Hematopoietic multipotent progenitor cell treated with erythropoietin and hydrocortisone succinate and interleukin-3 and kit ligand, for 15 days (in vitro differentiated cells): ENCODE data around the gene CSNK2B.

Experiments
- DNase-seq: peaks from one replicate; pipeline ENCODE4 v3.0.0-alpha.2; 2015; ENCODE audit warnings: low spot score

Gene CSNK2B

DNA sequence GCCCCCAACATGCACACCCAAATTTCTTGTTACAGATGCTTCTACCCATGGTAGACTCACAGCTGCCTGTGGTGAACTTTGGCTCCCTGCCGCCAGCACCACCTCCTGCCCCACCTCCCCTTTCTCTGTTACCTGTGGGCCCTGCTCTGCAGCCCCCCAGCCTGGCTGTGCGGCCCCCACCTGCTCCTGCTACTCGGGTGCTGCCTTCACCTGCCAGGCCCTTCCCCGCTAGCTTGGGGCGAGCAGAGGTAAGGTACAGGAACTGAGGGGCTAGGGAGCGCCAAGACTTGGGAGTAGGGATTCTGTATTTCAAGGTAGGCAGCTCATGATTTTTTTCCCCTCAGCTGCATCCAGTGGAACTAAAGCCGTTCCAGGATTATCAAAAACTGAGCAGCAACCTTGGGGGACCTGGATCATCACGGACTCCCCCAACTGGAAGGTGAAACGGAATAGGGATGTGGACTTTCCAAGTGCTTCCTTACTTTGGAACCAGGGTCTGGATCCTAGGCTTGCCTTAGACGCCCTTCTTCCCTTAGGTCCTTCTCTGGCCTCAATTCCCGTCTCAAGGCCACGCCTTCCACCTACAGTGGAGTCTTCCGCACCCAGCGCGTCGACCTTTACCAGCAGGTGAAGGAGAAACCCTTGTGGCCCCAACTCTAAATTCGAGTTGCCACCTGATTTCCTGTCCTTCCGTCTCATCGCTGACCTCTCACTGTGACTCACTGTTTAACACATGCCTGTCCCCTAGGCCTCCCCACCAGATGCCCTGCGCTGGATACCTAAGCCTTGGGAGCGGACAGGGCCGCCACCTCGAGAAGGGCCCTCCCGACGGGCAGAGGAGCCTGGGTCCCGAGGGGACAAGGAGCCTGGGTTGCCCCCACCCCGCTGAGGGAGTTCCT lies 28.9 kb upstream of the CSNK2B start:
- no peak for DNase-seq

DNA sequence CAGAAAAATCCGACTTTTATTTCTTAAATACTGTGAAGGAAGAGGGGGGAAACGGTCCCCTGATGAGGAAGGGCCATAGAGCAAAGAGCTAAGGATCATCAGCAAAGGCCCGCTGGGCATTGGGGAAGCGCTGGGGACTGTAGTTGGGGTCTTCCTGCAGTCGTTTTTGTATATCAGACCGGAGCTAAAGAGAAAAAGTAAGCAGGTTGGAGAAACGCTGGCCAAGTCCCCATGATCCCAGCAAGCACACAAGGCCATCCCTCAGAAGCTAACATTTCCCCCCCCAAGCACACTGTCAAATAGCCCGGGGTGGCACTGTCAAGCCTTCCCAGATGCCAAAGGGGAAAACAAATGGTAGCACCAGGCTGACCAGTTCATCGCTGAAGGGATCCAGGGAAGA lies 26.8 kb upstream of the CSNK2B start:
- no peak for DNase-seq

DNA sequence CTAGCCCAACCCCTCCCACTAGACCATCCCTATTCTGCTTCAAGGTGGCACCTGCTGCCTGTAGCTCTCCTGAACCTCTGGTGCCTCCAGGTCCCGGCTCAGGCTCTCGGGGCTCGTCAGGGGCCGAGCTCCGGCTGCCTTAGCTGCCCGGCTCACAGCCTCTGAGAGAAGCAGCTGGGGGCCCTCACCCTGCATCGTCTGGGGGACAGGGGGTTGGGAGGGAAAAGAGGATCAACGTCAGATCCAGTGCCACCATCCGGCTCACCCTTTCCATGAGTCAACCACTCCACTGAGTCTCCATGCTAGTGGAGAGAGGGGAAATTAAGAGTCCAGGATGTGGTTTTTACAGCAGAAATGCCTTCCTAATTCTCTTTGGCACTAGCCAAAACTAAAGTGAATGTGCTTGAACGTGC lies 26.4 kb upstream of the CSNK2B start:
- DNase-seq = no peak

DNA sequence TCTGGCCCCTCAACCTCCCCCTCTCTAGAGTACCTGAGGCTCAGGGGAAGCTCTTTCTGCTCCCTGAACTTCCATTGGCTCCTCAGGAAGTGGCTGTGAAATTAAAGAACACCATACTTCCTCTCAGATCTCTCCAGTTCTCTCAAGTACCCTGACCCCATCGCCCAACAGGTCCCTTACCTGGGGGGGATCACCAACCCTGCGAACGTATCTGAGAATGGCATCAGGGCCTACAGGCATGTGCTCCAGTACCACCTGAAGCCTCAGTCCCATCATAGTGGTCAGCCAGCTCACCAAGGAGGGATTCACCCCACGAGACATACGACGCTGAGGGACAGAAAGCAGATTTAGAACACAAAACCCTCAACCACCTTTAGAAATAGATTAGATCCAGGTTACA lies 25.3 kb upstream of the CSNK2B start:
- no peak for DNase-seq

DNA sequence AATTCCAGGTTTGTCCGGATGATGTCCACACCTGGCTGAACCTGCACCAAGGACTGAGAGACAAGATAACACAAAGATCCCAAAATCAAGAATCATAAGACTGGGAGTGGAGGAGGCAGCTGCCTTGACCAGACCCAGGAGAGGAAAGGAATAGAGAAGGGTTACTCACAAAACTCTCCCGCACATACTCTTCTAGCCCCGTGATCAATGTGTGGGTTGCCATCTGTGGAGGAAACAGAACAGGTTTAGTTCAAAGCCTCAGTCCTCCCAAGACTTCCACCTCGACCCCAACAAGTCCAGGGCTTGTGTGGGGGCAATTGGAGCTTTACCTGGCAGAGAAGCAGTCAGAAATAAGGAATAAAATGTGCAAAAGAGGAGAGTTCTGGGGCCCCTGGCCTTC lies 24.5 kb upstream of the CSNK2B start:
- DNase-seq = no peak

DNA sequence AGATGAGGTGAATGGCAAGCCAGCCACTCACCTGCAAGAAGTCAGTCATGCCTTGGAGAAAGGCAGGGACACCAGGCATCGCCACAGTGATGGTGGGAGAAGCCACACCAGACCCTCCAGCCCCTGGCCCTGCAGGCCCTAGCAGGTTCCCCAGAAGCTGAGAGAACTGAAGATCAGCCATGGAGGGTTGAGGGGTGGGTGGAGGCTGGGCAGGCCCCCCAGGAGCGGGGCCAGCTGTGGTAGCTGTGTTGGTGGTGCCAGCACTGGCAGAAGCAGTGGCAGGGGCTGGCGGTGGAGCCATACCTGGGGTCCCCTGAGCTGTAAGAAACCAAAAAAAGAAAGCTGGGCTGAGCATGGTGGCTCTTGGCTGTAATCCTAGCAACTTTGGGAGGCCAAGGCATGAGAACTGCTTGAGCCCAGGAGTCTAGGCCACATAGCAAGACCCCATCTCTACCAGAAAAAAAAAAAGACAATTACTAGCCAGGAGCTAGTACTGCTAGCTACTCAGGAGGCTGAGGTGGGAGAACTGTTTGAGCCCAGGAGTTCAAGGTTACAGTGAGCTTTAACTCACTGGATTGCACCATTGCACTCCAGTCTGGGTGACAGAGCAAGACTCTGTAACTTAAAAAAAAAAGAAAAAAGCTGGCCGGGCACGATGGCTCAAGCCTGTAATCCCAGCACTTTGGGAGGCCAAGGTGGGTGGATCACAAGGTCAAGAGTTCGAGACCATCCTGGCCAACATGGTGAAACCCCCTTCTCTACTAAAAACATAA lies 22.9 kb upstream of the CSNK2B start:
- DNase-seq = no peak

DNA sequence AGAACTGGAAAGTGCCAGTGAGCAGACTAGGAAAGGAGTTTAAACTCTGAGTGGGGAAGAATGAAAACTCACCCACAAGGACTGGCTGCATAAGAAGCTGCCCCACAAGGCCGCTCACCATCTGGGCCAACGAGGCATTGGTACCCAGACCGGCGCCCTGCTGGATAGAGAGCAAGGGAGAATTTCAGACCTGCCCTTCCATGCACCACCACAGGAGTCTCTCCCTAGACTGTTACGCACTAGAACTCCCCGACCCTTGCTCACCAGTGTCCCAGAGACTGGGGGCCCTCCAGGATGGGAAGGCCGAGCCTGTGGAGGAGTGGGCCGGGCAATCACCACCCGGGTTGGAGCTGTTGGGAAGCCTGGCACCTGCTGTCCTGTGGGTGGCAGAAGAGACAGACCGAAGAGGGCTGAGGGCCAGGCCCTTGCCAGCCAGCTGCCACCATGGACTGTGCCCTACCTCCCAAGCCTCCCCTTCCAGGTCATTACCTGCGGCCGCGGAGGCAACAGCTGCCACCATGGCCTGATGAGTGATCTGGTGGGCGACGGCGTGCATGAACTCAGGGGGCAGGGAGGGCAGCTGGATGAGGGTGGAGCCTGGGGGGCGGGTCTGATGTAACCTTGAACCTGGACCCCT lies 21.9 kb upstream of the CSNK2B start:
- no peak for DNase-seq

DNA sequence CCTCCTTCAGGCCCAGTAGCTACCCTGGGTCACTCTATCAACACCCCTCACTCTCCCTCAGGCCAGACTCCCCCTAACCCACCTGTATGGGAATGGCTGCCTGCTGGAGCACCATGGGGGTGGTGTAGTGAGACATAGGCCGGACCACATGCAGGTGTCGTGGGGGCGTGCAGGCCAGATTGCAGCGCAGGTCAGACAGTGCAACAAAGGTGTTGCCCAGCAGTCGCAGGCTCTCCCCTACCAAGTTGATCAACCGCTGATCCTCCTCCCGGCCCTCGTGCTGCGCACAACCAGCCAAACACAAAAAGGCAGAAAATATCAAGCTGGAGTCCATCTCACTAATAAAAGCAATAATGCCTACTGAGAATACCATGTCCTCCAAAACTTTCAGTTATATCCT lies 20.6 kb upstream of the CSNK2B start:
- DNase-seq = no peak

DNA sequence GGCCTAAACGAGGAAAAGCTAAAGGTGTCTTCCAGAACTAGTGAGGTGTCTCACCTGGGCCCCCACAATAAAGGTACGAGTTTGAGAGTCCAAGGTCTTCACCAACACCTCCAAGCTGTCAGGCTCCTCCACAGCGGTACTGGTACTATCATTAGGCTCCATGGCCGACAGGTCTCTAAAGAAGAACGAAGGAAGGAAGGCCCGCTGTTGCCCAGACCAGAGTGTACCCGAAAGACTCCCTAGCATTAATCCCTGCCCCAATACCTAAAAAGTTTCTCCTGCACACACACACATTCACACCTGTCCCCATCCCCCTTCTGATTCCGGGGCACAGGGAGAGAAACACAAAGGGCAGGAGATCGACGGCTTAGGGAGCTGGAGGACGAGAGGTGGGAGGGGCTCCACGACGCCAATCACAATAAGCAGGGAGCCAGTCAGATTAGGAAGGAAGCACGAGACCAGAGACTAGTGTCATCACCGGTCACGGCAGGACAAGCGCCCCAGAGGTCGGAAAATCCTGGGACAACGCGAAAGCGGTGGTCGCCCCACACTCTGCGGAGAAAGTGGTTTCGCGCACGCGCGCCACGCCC lies 14.2 kb upstream of the CSNK2B start:
- DNase-seq = peak; percentile 14

DNA sequence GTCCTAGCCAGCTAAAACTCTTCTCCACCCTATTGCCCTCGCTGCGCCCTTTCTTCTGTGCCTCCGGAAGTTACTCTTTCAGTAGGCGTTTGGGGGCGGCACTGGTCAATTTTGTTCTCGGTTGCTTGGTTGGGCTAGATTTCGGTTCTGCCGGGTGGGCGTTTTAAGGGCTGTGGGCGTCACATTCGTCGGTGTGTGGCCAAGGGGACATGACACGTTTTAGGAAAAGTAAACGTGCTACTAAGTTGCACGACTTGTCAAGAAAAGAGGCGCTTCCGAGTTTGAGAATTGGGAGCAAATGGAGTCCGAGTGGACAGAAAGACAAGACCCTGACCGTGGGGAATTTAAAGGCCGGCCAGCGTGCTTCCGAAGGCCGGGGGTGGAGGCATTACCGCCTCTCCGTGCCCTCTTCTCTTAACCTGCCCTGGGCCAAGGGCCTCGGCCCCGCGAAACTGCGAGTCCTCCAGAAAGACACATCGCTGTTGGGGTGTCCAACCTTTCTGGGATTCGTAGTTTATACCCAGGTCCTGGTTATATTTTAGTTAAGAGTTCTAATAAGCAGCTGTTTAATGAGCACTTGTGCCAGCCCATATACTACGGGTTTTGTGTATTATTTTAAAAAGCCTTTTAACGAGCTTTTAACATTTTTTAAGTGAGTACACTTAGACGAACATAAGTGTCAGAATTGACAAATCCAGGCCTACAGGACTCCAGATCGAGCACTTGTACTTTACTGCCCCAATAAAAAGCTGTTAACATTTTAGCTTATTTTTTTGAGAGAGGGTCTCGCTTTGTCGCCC lies 12.8 kb upstream of the CSNK2B start:
- DNase-seq = no peak

DNA sequence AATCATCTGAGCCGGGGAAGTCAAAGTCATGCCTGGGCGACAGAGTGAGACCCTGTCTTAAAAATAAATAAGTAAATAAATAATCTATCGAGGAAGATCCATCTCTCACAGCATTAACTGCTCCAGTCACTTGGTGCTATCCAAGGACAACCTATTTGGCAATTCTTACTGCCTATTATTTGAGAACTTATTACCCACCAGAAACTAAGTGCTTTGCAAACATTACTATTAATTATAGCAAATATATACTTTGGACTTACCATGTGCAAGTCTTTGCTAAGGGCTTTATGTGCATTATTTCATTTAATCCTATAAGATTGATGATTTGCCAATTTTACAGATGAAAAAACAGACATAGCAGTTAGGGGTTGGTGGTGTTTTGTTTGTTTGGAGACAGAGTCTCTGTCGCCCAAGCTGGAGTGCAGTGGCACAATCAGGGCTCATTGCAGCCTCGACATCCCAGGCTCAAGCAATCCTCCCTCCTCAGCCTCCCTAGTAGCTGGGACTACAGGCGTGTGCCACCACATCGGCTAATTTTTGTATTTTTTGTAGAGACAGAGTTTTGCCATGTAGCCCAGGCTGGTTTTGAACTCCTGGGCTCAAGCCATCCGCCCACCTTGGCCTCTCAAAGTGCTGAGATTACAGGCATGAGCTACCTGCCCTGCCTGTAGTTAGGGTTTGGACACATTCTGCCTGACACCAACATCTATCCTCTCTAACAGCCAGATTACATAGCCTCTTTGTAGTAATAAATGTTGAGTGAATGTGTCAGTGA lies 11.1 kb upstream of the CSNK2B start:
- no peak for DNase-seq

DNA sequence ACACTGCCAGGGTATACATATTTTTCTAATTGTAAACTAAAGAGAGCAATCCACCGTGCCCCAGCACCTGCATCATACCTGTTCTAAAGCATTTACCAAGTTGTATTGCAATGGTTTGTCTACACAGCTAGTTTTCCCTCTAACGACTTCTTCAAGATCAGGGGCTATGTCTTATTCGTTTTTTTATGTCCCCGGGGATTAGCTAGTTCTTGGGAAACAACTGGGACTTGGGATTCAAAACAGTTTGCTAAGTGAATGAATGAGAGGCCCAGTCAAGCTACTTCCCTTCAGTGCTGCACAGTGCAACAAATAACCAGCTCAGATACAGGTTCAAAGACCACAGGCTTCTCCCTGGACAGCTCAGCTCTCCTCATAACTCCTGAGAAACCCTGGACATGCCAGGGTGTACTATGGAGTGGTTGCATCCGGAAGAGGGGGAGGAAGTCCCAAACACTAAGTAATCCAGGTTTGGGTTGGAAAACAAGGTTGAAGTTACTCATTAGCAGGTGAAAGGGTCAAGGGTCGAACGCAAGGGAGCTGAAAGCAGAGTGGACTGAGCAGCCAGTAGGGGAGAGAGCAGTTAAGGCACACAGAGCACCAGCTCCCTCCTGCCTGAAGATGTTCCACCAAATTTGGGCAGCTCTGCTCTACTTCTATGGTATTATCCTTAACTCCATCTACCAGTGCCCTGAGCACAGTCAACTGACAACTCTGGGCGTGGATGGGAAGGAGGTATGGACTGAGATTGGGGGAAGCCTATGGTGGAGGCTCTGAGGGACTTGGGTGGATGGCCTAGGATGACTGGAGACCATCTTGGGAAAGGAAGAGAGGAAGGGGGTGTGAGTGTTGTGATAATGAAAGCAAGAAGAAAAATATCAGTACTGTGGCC lies 10.3 kb upstream of the CSNK2B start, which contains the start of gene APOM:
Gene APOM (plus strand): TSS at position 546 of the 889 bp plus-strand sequence. CDS start 73 bp downstream, at position 619.
- no peak for DNase-seq

DNA sequence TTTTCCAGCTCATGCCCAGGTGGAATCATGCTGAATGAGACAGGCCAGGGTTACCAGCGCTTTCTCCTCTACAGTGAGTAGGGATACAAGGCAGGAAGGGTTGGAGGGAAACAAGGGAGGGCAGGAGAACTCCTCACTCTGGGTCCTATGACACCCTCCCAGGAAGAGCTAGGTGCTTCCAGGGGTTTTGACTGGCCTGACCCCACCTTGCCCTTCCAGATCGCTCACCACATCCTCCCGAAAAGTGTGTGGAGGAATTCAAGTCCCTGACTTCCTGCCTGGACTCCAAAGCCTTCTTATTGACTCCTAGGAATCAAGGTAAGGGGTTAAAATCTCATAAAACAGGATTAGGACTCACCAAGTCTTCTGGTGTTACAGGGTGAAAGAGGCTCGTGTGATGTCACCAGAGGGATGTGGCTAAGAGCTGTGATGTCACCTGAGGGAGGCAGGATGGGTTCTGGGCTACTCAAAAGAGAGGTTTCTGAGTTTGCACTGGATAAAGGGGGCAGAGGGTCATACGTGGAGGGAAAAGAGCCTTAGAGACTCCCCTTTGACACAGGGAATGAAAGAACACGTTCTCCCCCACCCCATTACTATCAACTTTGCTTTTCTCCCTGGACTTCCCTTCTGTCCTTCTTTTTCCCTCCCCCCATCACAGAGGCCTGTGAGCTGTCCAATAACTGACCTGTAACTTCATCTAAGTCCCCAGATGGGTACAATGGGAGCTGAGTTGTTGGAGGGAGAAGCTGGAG lies 8.3 kb upstream of the CSNK2B start:
- no peak for DNase-seq

DNA sequence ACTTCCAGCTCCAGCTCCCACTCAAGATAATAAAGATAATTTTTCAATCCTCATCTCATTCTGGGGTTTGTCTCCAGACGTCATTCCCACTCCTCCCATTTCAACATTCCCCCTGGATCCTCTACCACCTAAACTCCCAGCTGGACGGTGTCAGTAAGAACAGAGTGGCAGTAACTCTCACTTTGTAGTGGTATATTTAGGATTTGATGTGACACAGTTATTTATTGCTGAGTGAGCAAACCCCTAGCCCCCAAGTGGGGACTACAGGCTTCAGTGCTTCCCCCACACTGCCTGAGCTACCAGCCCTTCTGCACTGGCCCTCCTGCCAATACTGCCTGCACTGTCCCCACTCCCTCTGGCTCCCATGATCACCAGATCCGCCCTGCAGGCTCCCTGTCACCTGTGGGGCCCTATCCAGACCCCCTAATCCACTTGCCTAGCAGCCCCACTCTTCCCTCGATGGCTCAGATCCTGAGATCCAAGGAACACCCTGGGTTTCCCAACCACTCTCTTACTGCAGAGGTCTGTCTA lies 7.7 kb upstream of the CSNK2B start:
- no peak for DNase-seq

DNA sequence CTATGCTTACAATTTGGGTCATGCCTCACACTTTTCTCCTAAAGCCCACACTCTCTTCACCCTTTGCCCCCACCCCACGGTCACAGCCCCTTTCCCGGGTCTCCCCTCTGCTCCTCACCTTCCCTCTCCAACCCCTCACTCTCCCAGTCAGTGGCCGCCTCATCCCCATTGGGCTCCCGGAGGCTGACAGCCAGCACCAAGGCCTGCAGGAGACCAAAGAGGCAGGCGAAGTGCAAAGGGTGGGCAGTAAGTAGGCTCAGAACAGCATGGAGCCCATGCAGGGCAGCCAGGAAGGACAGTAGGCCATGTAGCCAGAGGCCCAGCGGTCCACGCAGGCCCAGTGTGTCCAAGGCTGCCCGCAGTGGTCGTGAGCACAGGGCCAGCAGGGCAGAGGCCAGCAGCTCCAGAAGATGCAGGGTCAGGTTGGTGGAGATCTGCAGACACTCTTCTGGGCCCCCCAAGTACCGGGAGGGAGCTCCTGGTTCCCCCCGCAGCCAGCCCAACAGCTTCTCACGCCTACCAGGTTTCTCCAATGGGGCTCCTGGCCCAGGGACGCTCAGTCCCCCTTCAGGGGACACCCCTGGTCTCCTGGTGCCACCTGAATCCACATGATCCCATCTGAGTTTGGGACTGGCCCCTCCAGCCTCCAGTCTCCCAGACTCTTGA lies 6.8 kb upstream of the CSNK2B start:
- no peak for DNase-seq

DNA sequence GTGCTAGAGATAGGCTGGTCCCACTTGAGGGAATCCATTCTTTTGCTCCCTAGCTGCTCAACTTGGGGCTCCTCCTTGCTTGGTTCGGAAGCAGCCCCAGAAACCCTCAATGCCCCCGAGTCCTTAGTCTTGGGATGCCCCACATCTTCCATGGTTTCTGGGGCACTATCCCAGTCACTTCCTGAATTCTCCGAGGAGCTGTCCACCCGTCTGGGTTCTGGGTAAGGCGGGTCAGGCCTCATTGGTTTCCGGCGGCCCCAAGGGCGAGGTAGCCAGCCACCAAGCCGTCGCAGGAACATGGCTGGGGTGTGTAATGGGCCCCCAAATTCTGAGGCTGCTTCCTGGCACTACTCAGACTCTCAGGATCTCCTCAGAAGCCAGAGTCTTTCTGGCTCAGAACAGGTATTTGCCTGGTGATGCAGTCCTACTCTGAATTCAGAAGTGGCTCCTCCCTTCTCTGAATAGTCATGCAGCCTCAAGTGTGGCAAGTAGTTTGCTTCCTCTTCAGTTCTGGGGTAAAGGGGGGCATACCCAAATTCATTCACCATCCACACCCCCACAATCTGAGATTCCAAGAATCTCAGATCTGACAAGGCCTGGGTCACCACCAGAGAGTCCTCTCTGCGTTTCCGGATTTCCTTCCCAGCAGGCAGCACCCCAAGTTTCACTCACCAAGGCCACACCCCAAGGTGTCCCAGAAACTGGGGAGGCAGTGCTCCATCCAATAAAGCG lies 6.1 kb upstream of the CSNK2B start:
- peak; percentile 33 for DNase-seq
